ENCODE data around the gene ZIC3. TPM values are rescaled to one million over a fixed set of nuclear protein-coding genes. Genes with fewer than 3 reads are reported as not detected.
"Not testable (repeated sequence)": the region's sequence is repeated elsewhere in the genome, so short reads cannot be mapped to it uniquely, and the experiment has no call there.

Gene ZIC3
- polyA plus RNA-seq (ENCODE audit: insufficient read depth in 1 of 5, insufficient read length in 5 of 5, low replicate concordance in 1 of 5), result under 1 TPM in 2 of 5 donors, not detected in 3; 0.03 to 0.04 TPM
- long read RNA-seq, donor 1, result 0 reads
- long read RNA-seq, donor 2, result 0 reads
- long read RNA-seq, donor 3, result 0 reads
- long read RNA-seq, donor 4, result 0 reads
- long read RNA-seq, donor 5, result 0 reads
- long read RNA-seq, donor 6, result 0 reads
- long read RNA-seq, donor 7, result 0 reads
- long read RNA-seq, donor 8, result 0 reads

GRCh38 chrX:137565921-137566745 is at the start of gene ZIC3:
TSS of gene ZIC3 (plus strand) at chrX:137566127. CDS start at chrX:137566692, 565 bp downstream.
- DNase-seq, result peak; percentile 40 to 42

- DNase-seq, result no peak
Measured at GRCh38 chrX:137519459-137519858, 46.5 kb upstream of the ZIC3 start.

- DNase-seq, result no peak
Measured at GRCh38 chrX:137545711-137546651, 19.9 kb upstream of the ZIC3 start.

- DNase-seq, result no peak
Measured at GRCh38 chrX:137547291-137547690, 18.6 kb upstream of the ZIC3 start.

GRCh38 chrX:137548261-137548660 is 17.7 kb upstream of the ZIC3 start:
- DNase-seq, result no peak

GRCh38 chrX:137549073-137549472 is 16.9 kb upstream of the ZIC3 start:
- no peak for DNase-seq

- no peak for DNase-seq
Measured at GRCh38 chrX:137549851-137550664, 15.9 kb upstream of the ZIC3 start.

GRCh38 chrX:137550665-137551261 is 15.2 kb upstream of the ZIC3 start:
- no peak for DNase-seq

- not testable (repeated sequence) for DNase-seq
Measured at GRCh38 chrX:137552098-137552497, 13.8 kb upstream of the ZIC3 start.

- no peak for DNase-seq
Measured at GRCh38 chrX:137562096-137562495, 3.8 kb upstream of the ZIC3 start.

- no peak for DNase-seq
Measured at GRCh38 chrX:137563681-137564651, 2.0 kb upstream of the ZIC3 start.

GRCh38 chrX:137565318-137565904 is 516 bp upstream of the ZIC3 start:
- DNase-seq, result no peak

GRCh38 chrX:137566746-137567679 is 1.1 kb downstream of the ZIC3 start:
- DNase-seq, result no peak

- no peak for DNase-seq
Measured at GRCh38 chrX:137567682-137568232, 1.8 kb downstream of the ZIC3 start.

GRCh38 chrX:137568741-137569469 is 3.0 kb downstream of the ZIC3 start:
- no peak for DNase-seq

GRCh38 chrX:137569470-137569891 is 3.6 kb downstream of the ZIC3 start:
- DNase-seq, result no peak
